Endometrial microvascular endothelial cells (primary cell): ENCODE measurements around the gene FASTKD2. TPM values are rescaled to one million over a fixed set of nuclear protein-coding genes. Genes with fewer than 3 reads are reported as not detected.
"Not testable (repeated sequence)": the region's sequence is repeated elsewhere in the genome, so short reads cannot be mapped to it uniquely, and the experiment has no call there.

ENCODE experiments used
- in situ Hi-C: cut with HindIII; loops from 2 replicates; pipeline ENCODE4 v1.10.0; 2017; ENCODE audit warnings: low sequenced_read_pairs, low pct_unique_long_range_greater_than_20kb; ENCODE audit errors: inconsistent ontology term
- total RNA-seq: library from RNA; depleted of rRNA; stranded (reverse); fragments of >200 nt; gene quantifications from one replicate; pipeline ENCODE4 v1.2.3, GENCODE V29; 2015; ENCODE audit errors: inconsistent ontology term

The FASTKD2 gene
- total RNA-seq, 1 donor from 2014 or later: 48.2 TPM

DNA sequence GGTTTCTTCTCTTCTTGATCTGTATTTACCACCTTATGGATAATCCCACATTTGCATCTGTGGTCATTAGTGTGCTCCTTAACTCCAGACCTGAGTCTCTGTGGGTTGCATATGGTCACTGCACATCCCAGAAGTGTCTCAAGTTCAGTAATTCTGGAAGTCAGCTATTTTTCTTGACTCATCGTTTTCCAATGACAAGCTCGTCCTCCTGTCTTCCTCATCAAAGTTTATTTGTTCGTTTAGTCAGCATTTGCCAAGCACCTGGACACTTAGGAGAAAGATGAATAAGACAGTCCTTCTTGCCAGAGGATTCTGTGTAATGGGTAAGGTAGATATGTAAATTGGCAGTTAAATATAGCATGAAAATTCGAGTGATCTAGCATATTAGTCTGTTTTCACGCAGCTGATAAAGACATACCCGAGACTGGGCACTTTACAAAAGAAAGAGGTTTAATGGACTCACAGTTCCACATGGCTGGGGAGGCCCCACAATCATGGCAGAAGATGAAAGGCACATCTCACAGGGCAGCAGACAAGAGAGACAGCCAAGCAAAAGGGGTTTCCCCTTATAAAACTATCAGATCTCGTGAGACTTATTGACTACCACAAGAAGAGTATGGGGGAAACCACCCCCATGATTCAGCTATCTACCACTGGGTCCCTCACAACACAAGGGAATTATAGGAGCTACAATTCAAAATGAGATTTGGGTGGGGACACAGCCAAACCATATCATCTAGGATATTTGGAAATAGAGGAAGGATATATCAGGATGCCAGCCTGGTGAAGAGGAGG, 19.4 kb downstream of the FASTKD2 start:
- in situ Hi-C loops: no loop called here

DNA sequence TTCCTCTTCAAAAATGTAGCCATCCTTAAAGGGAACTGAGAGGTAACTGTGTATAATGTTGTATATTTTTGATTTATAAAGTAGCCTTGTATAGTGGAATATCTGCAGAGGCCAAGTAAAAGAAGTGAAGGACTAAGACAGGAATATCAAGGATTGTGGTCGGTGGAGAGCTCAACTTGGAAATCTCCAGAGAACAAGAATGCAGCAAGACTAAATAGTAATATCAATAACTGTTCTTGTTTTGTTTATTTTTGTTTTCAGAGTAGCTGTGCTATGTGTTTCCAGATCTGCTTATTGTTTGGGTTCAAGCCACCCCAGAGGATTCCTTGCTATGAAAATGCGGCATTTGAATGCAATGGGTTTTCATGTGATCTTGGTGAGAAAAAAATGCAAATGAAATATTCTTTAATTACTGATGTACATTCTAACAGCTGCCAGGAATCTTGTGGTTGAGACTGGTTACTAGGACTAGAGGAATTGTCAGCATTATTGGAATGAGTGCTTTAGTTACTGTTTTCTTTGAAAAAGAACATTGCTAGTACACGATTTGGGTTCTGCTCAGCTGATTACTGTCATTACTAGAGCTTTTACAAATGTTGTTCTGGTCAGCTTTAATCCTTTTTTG, 25.0 kb downstream of the FASTKD2 start:
- in situ Hi-C loops: no loop called here

DNA sequence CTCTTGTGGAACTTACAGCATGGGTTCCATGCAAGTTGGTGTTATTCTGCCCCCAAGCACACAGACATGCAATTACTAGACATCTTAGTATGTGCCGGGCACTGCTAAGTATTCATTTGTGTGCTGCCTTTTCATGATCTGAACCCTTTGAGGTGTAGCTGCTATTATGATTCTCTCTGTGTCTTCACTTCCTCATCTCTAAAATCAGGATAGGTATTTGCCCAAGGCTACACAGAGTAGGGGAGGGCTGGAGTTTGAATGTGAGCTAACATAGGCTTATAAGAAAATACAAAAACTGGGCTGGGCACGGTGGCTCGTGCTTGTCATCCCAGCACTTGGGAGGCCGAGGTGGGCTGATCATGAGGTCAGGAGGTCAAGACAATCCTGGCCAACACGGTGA, 27.2 kb downstream of the FASTKD2 start:
- in situ Hi-C loops: no loop called here

DNA sequence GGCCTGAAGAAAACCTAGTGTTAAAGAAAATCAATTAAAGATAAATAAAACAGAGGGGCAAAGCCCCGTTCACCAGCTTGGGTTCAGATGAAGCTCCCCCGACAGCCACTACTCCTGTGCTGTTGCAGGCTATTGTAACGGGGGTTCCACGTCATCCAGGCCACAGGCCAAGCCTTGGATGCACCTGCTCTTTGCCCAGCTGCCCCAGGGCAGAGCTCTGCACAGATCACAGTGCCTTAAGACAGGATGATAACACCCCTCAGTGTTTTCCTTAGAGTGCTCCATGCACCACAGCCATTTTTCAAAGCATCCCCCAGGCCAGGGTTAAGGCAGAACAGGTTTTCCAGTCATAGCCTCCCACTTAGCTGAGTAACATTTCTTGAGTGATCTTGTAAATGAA, 32.0 kb downstream of the FASTKD2 start:
- in situ Hi-C loops: no loop called here

DNA sequence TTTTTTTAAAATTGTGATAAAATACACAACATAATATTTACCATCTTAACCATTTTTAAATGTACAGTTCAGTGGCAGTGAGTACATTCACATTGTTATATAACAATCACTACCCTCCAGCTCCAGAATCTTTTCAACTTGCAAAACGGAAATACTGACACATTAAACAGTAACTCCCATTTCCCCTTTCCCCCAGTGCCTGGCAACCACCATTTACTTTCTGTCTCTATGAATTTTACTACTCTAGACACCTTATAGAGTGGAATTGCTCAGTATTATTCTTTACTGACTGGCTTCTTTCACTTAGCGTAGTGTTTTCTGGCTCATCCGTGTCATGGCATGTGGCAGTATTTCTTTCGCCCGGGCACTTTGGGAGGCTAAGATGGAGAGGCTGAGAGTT, 32.6 kb downstream of the FASTKD2 start:
- in situ Hi-C loops: no loop called here

DNA sequence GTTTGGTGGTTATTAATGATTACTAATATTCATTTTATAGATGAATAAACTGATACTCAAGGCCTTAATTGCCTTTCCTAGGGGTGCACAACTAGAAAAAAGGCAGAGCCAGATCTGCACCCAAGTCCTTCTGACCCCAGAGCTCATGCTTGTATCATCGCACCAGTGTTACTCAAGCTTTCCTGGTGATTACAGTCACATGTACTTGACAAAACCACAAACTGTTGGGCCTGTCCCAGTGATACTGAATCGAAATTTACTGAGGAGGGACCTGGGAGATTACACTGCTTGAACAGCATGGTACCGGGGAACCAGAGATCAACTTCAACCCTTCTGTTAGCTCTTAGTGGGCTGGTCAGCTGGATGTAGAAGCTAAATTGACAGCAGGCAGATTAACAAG, 33.7 kb downstream of the FASTKD2 start:
- in situ Hi-C loops: no loop called here

DNA sequence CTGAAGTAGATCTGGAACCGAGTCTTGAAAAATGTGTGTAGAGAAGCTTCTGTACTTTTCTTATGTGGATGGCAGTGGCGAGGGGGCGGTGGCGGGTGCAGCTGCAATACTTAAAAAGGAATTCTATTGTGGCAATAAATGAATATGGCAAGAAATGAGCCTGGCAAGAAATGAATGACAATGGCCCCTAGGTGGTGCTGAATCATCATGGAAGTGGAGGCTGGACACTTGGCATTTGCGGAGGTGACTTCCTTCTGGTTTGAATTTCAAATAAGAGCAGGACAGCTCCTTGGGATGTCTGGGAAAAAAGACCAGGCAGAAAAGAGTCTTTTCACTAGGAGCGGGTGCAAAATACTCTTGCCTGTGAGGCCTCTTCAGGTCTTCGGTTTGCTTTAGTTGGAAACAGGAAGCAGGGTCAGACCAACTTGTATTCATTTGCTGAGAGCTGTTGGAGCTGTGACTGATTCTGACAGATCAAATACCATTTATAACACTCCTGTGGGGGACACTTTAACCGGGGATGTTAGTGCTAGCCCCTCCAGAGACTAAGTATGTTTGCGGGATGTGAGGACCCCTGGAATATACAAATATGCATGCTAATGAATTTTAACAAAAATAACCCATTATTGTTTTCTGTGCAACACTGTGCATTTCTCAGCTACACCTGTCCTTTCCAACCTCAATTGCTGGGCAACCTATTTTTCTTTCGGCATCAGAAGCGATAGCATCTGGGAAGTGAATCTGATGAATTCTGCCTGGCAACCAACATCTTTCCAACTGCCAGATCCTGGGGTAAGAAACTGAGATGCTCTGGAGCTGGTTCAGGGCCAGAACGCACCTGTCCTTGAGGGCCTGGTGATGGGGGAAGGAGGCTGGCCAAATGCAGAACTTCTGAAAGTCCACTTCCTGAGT, 35.4 kb downstream of the FASTKD2 start:
- in situ Hi-C loops: no loop called here

DNA sequence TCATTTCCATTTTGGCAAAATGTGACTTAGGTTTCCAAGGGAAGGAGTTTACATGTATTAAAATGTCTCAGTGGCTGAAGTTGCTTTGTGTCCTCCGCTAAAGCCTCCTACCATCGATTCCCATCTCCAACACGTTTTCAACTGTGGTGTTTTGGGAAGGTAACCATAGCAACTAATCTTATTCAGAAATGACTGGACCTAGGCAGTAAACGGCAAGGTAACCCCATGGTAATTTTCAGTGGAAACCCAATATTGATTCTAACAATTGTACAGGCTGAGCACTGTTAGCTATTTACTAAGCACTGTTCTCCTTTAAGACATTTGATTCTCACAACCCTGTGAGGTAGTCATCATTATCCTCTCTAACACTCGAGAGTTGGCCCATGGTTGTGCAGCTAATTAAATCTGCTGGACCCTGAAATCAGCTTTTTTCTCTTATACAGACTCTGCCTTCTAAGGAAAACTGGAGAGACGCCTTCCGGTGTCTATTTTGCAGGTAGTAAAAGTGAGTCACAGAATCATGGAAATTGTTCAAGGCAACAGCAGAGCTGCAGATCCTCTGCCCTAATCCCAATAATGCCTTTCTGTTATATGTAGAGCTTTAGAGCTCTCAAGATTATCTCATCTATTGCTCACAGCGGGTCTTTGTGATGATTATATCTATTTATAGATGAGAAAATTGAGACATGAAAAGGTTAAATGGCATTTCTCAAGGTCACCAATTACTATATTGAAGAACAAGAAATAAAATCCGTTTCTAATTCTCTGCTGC, 36.2 kb downstream of the FASTKD2 start:
- in situ Hi-C loops: no loop called here

DNA sequence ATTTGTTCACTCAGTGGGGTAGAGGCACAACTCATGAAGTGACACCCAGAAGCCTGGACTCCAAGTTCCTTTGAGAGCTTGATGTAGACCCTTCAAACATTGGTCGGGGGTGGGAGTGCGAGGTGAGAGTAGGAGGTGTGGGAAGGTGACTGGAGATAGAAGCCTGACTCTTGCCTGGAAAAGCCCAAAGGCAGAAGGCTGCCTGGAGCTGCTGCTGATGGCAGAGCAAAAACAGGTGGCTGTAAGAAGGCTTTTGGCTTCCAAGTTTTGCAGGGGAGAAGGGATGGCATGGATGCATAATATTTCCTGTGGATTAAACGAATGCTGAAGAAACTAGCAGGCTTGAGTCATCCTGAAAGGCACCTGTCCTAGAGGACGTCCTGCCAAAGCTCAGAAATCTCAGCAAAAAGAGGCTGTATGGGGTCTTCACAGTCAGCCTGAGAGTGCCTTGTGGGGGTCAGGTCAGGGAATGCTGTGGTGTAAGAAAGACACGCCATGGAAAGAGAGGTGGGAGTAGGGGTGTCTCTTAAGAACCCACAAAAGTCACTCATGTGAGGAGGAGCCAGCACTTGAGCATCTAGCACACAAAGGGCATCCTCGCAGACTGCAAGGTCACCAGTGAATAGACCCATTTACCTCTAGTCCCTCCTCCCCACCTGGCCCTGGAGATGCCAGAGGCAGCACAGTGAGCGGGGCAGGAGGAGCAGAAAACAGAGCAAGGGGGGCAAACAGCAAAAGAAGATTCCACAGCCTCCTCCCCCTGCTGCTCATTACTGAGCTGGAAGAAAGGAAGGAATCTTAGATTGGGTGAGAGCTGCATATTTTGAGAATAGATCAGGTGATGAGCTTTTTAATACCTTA, 37.5 kb downstream of the FASTKD2 start:
- in situ Hi-C loops: no loop called here

DNA sequence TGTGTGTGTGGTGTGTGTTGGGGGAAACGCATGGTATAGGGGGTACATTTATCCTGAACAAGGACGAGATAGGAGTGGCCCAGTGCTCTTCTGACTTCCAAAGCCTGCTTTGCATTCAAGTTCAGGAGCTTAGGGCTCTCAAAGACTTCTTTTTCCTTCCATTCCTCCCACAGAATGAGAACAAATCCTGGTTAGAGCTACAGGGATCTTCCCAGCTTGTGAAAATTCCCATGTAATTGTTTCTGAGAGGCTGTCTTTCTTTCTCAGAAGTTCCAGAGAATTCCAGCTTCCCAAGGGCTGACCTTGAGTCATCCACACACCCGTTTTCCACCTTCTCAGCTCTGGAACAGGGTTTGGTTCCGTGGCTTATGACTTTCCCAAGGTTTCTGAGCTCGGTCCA, 38.9 kb downstream of the FASTKD2 start:
- in situ Hi-C loops: no loop called here

DNA sequence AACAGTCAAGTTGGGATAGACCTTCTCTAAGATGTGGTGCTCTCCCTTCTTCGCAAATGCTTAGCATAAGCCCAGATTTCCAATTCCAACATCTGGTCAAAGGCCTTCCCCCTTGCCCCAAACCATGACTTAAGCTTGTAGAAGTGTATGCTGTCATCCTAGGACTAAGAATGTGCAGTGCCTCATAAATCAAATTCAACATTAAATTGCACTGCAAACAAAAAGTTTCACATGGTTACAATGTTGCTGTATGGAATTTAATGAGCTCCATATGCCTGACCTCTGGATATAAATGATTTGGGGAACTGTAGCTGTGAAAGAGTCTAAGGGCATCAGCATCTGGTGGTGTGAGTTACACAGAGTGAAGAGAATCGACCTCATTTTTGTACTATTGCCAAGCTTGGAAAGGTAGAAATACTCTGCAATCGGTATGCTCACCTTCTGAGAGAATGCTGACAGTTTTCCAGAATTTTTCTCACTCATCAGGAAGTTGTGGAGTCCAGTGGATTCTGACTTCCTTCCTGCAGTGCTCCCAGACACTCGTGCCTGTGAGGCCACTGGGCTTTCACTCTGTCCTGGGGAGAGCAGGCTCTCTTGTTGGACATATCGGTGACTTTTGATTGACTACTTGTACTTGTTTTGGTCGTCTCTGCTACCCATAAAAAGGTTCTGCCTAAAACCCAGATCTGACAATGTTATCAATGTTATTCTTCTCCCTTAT, 40.6 kb downstream of the FASTKD2 start:
- in situ Hi-C loops: no loop called here

DNA sequence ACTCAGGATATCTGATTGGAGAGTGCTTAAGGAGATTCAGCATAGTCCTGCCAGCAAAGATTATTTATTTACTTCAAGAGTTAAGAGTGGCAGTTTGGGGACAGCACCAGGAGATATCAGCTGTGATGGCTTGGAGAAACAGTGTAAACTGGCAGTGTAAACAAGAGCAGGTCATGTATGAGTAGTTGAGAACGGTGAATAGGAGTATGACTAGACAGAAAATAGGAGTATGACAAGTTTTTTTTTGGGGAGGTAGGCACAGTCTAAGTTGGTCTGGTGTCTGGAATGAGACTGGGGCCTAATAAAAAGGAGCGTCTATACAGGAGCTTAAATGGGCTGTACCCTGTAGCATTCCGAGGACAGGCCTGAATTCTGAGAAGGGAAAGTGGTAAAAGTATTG, 42.2 kb downstream of the FASTKD2 start:
- in situ Hi-C loops: not testable (repeated sequence)

DNA sequence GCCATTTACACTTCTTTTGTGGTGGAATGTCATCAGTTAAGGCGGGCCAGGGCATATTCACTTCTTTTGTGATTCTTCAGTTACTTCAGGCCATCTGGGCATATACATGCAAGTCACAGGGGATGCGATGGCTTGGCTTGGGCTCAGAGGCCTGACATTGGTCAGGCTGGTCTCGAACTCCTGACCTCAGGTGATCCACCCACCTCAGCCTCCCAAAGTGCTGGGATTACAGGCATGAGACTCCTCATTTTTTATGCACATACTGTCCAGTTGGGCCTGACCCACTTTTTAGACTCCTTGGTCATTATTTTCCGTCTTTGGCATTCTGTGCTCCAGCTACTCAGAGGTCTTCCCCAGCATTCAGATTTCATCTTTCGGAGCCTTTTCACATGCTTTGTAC, 47.1 kb downstream of the FASTKD2 start:
- in situ Hi-C loops: not testable (repeated sequence)

DNA sequence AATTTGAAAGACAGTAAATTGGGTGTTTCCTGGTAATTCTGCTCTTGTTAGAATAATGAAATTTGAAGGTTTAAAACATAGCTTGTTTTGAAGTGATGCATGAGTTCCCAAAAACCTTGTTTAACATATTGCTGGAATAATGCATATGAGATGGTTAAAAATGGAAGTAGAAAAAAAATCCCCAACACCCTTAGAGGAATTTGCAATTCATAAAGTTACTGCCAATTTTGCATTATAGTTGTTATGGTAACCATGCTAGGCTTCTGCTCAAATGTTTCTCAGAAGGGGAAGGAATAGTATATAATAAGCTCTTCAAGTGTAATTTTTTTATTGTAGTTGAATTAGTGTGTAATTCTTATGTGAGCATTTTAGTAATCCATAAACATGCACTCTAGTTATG, 49.1 kb downstream of the FASTKD2 start:
- in situ Hi-C loops: no loop called here

DNA sequence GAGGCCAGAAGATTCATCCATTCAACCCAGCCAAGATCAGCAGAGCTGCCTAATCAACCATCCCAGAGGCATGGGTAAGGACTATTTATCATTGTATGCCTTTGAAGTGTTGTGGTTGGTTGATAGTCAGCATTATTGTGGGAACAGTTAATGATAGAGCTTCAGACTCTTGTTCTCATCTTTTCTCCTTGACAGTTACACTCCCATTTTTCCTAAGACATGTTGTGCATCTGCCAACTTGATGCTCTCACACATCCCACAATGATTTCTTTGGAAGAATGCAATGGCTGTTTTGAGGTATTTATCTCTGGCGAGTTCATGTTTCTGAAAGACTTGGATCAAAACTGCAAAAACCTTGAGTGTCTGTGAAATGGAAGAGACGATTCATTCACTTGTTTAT, 55.4 kb downstream of the FASTKD2 start:
- in situ Hi-C loops: no loop called here

DNA sequence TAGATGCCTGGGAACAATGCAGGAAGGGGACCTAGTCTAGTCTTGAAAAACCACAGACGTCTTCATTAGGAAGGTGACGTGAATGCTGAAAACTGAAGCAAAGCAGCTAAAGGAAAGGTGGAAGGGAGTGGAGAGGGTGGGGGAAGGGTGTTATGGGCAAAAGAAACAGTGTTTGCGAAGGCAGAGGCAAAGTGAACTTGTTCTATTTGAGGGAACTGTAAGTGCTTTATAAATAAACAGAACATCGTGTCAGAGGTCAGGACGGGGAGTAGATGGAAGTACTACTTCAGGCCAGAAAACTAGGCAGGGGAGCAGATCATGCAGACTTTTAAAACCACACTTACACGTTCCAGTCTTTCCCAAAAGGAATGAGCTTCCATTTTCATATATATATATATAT, 57.8 kb downstream of the FASTKD2 start:
- in situ Hi-C loops: no loop called here

DNA sequence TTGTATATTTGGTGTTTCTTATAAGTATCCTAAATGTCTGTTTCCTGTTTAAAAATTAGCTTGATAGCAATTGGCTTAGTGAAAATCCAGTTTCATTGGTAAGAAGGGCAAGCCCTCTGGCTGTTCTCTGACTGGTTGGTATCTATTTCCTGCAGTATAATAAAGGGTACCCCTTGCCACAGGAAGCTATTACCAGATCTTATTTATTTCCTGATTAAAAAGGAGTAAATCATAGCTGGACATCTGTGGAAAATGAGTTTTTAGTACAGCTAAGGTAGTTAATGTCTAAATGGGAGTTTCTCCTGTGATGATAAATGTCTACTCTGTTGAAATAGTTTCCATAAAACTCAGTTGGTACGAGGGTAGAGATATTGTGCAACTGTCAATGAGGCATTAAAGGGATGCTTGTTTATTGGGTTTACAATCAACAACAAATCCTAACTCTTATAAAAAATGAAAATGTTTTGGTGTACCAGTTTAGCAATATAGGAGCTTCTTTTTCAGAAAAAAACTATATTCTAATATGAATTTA, 58.7 kb downstream of the FASTKD2 start:
- in situ Hi-C loops: no loop called here
